ENCODE data around the gene MICAL3.
A peak's percentile ranks its signal among the peaks of the same experiment; 100 is the strongest.
"Not testable (repeated sequence)": the region's sequence is repeated elsewhere in the genome, so short reads cannot be mapped to it uniquely, and the experiment has no call there.

Gene MICAL3

GRCh38 chr22:18059094-18059417 is 34.7 kb upstream of the MICAL3 start:
- no peak for DNase-seq (ENCODE audit: low spot score)

GRCh38 chr22:18058371-18059093 is 34.2 kb upstream of the MICAL3 start:
- DNase-seq (ENCODE audit: low spot score), result no peak

GRCh38 chr22:18057568-18058209 is 33.3 kb upstream of the MICAL3 start:
- DNase-seq (ENCODE audit: low spot score), result peak; percentile 84

- no peak for DNase-seq (ENCODE audit: low spot score)
Observed at GRCh38 chr22:18056807-18057474, 32.6 kb upstream of the MICAL3 start.

- peak; percentile 76 for DNase-seq (ENCODE audit: low spot score)
Observed at GRCh38 chr22:18056161-18056666, 31.9 kb upstream of the MICAL3 start.

- DNase-seq (ENCODE audit: low spot score), result no peak
Observed at GRCh38 chr22:18055619-18056160, 31.3 kb upstream of the MICAL3 start.

- not testable (repeated sequence) for DNase-seq (ENCODE audit: low spot score)
Observed at GRCh38 chr22:18053216-18053946, 29.0 kb upstream of the MICAL3 start.

GRCh38 chr22:18051113-18051512 is 26.8 kb upstream of the MICAL3 start:
- DNase-seq (ENCODE audit: low spot score), result not testable (repeated sequence)

GRCh38 chr22:18050065-18050464 is 25.7 kb upstream of the MICAL3 start:
- no peak for DNase-seq (ENCODE audit: low spot score)

GRCh38 chr22:18048441-18048898 is 24.1 kb upstream of the MICAL3 start:
- peak; percentile 66 for DNase-seq (ENCODE audit: low spot score)

GRCh38 chr22:18048041-18048440 is 23.7 kb upstream of the MICAL3 start:
- no peak for DNase-seq (ENCODE audit: low spot score)

GRCh38 chr22:18045794-18046193 is 21.4 kb upstream of the MICAL3 start:
- no peak for DNase-seq (ENCODE audit: low spot score)

- peak; percentile 62 for DNase-seq (ENCODE audit: low spot score)
Observed at GRCh38 chr22:18044548-18045271, 20.3 kb upstream of the MICAL3 start.

- DNase-seq (ENCODE audit: low spot score), result no peak
Observed at GRCh38 chr22:18042685-18043084, 18.3 kb upstream of the MICAL3 start.

GRCh38 chr22:18040898-18041297 is 16.5 kb upstream of the MICAL3 start:
- DNase-seq (ENCODE audit: low spot score), result not testable (repeated sequence)

- no peak for DNase-seq (ENCODE audit: low spot score)
Observed at GRCh38 chr22:18035751-18036150, 11.4 kb upstream of the MICAL3 start.

GRCh38 chr22:18034076-18034475 is 9.7 kb upstream of the MICAL3 start:
- no peak for DNase-seq (ENCODE audit: low spot score)

GRCh38 chr22:18033204-18033998 is 9.0 kb upstream of the MICAL3 start:
- DNase-seq (ENCODE audit: low spot score), result no peak

GRCh38 chr22:18032455-18033101 is 8.2 kb upstream of the MICAL3 start:
- no peak for DNase-seq (ENCODE audit: low spot score)
